Ovary (tissue), 9 donors: Measurements from ENCODE around the gene RASAL2. TPM values are rescaled to one million over a fixed set of nuclear protein-coding genes. Genes with fewer than 3 reads are reported as not detected.

ENCODE experiments used
- DNase-seq, 5 donors: peaks; one replicate each; pipeline ENCODE4 v3.0.0-alpha.2; 2019 to 2020
- H3K27ac ChIP-seq, 2 donors: fragments of 200-600 bp; one replicate each; pipeline versions ENCODE4 v1.5.1 to v1.8.0; 2019 to 2022
- H3K27me3 ChIP-seq: fragments of 200-600 bp; one replicate; pipeline ENCODE4 v1.8.0; 2022
- H3K36me3 ChIP-seq: fragments of 200-600 bp; sonication (generic); one replicate; pipeline ENCODE4 v1.5.1; 2019
- H3K4me1 ChIP-seq: one replicate; pipeline ENCODE4 v1.8.1; 2013; ENCODE audit warnings: mild to moderate bottlenecking, moderate library complexity; ENCODE audit not compliant: insufficient read depth
- H3K4me3 ChIP-seq: fragments of 200-600 bp; sonication (generic); one replicate; pipeline ENCODE4 v1.5.1; 2017
- H3K9me3 ChIP-seq, 2 donors: fragments of 200-600 bp in 1 of 2; sonication (generic) in 1 of 2; one replicate each; pipeline versions ENCODE4 v1.5.1 to v1.8.1; 2013 to 2019; ENCODE audit warnings: mild to moderate bottlenecking in 1 of 2, moderate library complexity in 1 of 2
- EP300 ChIP-seq: sonication (generic); formaldehyde crosslinking; IDR thresholded peaks from one replicate; pipeline ENCODE4 v1.6.1; 2017; ENCODE audit warnings: antibody characterized with exemption
- POLR2A ChIP-seq: fragments of 450-650 bp; IDR thresholded peaks from one replicate; pipeline ENCODE4 v1.6.1; 2017; ENCODE audit warnings: antibody characterized with exemption, mild to moderate bottlenecking, moderate library complexity
- WGBS, 3 donors: extraction: QIAGEN DNeasy Blood & Tissue Kit in 1 of 3; methylation state at CpG; one replicate each; pipeline versions ENCODE4 v1.1.5 to v1.1.7; 2013 to 2017; 5-methylcytosine and 5-hydroxymethylcytosine counted together
- intact Hi-C, 4 donors: fragments of 100-400 bp; cut with DNase I; formaldehyde crosslinking; loops; one replicate each; pipeline versions ENCODE4 v1.11.0 to v1.15.1; 2022 to 2023
- polyA plus RNA-seq, 2 donors: library from polyadenylated mRNA; stranded (reverse); fragments of 200-250 nt in 1 of 2; fragments of 350-450 nt in 1 of 2; fragmentation: Illumina TruSeq in 1 of 2; extraction: RNeasy Lipid Tissue Mini Kit (QIAGEN cat#74804) in 1 of 2; gene quantifications; one replicate each; pipeline ENCODE4 v1.2.3, GENCODE V29; 2013 to 2014
- total RNA-seq, 7 donors: library from RNA; depleted of rRNA in 2 of 7; stranded (reverse); fragments of >200 nt in 2 of 7; fragmentation: NEBNext Ultra II Directional in 3 of 7; extraction: Animal tissue kit (Norgen Biotek cat#: 25700) in 3 of 7; gene quantifications; one replicate each; pipeline versions ENCODE4 v1.1.0 to v1.2.4, GENCODE V29; 2016 to 2023
- TF ChIP-seq, protein P1 (sequence below), 3 donors: fragments of 450-650 bp in 2 of 3; fragments of 200-600 bp in 1 of 3; IDR thresholded peaks; one replicate each; pipeline versions ENCODE4 v1.5.1 to v1.8.0; 2016 to 2022; ENCODE audit warnings: antibody characterized with exemption in 3 of 3, mild to moderate bottlenecking in 1 of 3
- donor health status: DM: no; HTN: no; CAD: no; lungs with moderate emphysema.
- donor health status: DM: no; HTN: no; CAD: no.
- donor health status: Bipolar disorder and iron deficiency.
- donor health status: DM: yes; HTN: yes; CAD: no.
- donor health status: DM: no; HTN: no; CAD: no.
- donor health status: DM: yes; HTN: yes; CAD: no.

Gene RASAL2
- total and polyA plus RNA-seq, 9 donors: 4.2 to 20.5 (median 11.5) TPM

DNA sequence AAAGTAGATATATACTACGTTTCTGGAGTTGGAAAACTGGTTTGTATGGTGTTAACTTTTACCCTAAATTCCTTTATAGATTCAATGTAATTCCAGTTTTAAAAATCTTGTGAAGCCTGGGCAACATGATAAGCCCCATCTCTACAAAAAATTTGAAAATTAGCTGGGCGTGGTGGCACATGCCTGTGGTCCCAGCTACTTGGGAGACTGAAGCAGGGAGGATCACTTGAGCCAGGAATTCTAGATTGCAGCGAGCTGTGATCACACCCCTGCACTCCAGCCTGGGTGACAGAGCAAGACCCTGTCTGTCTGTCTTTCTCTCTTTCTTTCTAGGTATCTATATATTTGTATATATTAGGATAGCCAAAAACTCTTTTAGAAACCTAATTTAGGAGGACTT lies 260.9 kb downstream of the RASAL2 start:
- H3K36me3 ChIP-seq: no peaks in the 10 kb centered on the region
- intact Hi-C loops: no loop called here
- H3K4me1 ChIP-seq: peaks cover 5% of the 10 kb centered on the region
- TF ChIP-seq EP300: no peak
- TF ChIP-seq POLR2A: no peak
- TF ChIP-seq, protein P1, sequence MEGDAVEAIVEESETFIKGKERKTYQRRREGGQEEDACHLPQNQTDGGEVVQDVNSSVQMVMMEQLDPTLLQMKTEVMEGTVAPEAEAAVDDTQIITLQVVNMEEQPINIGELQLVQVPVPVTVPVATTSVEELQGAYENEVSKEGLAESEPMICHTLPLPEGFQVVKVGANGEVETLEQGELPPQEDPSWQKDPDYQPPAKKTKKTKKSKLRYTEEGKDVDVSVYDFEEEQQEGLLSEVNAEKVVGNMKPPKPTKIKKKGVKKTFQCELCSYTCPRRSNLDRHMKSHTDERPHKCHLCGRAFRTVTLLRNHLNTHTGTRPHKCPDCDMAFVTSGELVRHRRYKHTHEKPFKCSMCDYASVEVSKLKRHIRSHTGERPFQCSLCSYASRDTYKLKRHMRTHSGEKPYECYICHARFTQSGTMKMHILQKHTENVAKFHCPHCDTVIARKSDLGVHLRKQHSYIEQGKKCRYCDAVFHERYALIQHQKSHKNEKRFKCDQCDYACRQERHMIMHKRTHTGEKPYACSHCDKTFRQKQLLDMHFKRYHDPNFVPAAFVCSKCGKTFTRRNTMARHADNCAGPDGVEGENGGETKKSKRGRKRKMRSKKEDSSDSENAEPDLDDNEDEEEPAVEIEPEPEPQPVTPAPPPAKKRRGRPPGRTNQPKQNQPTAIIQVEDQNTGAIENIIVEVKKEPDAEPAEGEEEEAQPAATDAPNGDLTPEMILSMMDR (IDR thresholded peaks at IDR 0.05): no peak
- H3K9me3 ChIP-seq: peaks cover 0 to 4% of the 10 kb centered on the region in 2 donors
- H3K4me3 ChIP-seq: no peak overlapping the region
- DNase-seq: no peak
- H3K27ac ChIP-seq: no peak overlapping the region
- no peaks in the 10 kb centered on the region for H3K27me3 ChIP-seq
- WGBS, 3 donors: 58 to 80% (median 71%) methylated on average over 3 of the region's 3 CpGs

DNA sequence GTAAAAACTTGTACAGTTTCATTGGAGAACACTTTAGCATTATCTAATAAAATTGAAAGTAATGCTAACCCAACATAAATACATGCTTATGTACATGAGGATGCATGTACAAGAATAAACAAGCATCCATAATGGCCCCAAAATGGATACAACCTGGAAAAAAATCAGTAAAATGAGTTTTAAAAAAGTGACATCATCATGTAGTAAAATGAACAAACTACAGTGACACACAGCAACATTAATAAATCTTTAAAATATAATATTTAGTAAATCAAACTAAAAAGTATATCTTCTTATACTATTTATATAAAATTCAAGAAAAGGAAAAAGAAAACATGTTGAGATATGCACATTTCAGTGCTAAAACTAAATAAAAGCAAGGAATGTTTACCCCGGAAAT lies 262.4 kb downstream of the RASAL2 start:
- no peak for TF ChIP-seq EP300
- TF ChIP-seq, protein P1 (IDR thresholded peaks at IDR 0.05): no peak
- TF ChIP-seq POLR2A: no peak
- Histone ChIP-seq H3K9me3 (peaks cover 0 to 4% of the 10 kb centered on the region in 2 donors), H3K4me1 (peaks cover 2% of the 10 kb centered on the region), H3K4me3 (no peak overlapping the region), H3K27me3 (no peaks in the 10 kb centered on the region), H3K36me3 (no peaks in the 10 kb centered on the region), H3K27ac (no peak overlapping the region)
- intact Hi-C loops: no loop called here
- no peak for DNase-seq
- WGBS, 3 donors: 87 to 92% (median 89%) methylated on average over 1 of the region's 1 CpG

DNA sequence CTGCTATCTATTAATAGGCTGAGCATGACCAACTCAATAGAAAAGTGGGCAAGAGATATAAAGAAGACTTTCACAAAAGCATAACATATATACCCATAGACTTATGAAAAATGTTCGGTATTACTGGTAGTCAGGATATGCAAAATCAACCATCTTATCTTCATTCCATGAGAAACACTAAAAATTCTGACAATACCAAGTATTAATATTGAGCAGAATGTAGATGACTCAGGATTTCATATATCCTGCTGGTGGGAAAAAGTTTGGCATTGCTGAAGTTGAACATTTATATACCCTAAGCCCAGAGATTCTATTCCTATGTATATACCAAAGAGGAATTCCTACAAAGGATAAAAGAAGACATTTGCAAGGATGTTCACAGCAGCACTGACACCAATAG lies 264.6 kb downstream of the RASAL2 start:
- no peaks in the 10 kb centered on the region for H3K27me3 ChIP-seq
- H3K9me3 ChIP-seq: no peaks in the 10 kb centered on the region
- no peaks in the 10 kb centered on the region for H3K36me3 ChIP-seq
- TF ChIP-seq, protein P1 (IDR thresholded peaks at IDR 0.05): no peak
- TF ChIP-seq EP300 (no peak), POLR2A (no peak)
- WGBS, 3 donors: 83 to 95% (median 94%) methylated on average over 1 of the region's 1 CpG
- H3K27ac ChIP-seq: no peak overlapping the region
- intact Hi-C loops: no loop called here
- no peak overlapping the region for H3K4me3 ChIP-seq
- no peaks in the 10 kb centered on the region for H3K4me1 ChIP-seq
- no peak for DNase-seq

DNA sequence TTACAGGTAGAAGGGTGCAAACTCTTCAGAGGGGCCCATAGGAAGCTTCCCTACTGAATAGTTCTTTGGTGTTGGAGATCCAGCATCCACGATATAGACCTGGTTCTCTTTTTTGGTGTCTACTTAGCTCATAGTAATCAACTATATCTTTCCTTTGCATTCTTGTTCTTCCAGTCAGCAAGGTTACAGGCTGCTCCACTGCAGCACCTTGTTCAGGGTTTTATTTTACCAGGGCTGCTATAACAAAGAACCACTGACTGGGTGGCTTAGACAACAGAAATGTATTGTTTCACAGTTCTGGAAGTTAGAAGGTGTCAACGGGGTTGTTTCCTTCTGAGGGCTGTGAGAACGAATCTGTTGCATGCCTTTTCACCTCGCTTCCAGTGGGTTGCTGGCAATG lies 266.5 kb downstream of the RASAL2 start:
- no peaks in the 10 kb centered on the region for H3K4me1 ChIP-seq
- TF ChIP-seq POLR2A: no peak
- no peak overlapping the region for H3K4me3 ChIP-seq
- no peaks in the 10 kb centered on the region for H3K9me3 ChIP-seq
- H3K27ac ChIP-seq: no peak overlapping the region
- intact Hi-C loops: no loop called here
- no peaks in the 10 kb centered on the region for H3K27me3 ChIP-seq
- DNase-seq: no peak
- H3K36me3 ChIP-seq: no peaks in the 10 kb centered on the region
- 94 to 96% (median 94%) methylated on average over 4 of the region's 4 CpGs for WGBS, 3 donors

DNA sequence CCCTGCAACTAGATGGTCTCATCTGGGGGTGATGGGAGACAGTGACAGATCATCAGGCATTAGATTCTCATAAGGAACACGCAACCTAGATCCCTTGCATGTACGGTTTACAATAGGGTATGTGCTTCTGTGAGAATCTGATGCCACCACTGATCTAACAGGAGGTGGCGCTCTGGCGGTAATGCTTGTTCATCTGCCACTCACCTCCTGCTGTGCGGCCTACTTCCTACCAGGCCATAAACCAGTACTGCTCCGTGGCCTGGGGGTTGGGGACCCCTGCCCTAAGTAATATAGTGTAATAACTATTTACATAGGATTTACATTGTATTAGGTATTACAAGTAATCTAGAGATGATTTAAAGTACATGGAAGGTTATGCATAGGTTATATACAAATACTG lies 267.9 kb downstream of the RASAL2 start:
- Histone ChIP-seq H3K36me3 (no peaks in the 10 kb centered on the region), H3K4me3 (no peak overlapping the region), H3K4me1 (no peaks in the 10 kb centered on the region), H3K27me3 (no peaks in the 10 kb centered on the region), H3K27ac (no peak overlapping the region), H3K9me3 (no peaks in the 10 kb centered on the region)
- no peak for DNase-seq
- intact Hi-C loops: no loop called here
- 97 to 100% (median 97%) methylated on average over 6 of the region's 6 CpGs for WGBS, 3 donors
- TF ChIP-seq EP300 (no peak), POLR2A (no peak)
- TF ChIP-seq, protein P1 (IDR thresholded peaks at IDR 0.05): no peak
